C4-2B (cell line): ENCODE results near the gene FBXL4.

Experiments
- ZFX ChIP-seq: fragments of 450-650 bp; IDR thresholded peaks from 2 replicates; pipeline ENCODE4 v1.6.1; 2017
- TF ChIP-seq, protein P1 (sequence below): fragments of 450-650 bp; conservative IDR thresholded peaks from 2 replicates; pipeline ENCODE4 v1.5.1; 2017; ENCODE audit warnings: mild to moderate bottlenecking

GRCh38 chr6:98946266-98946878 lies 1.4 kb downstream of the FBXL4 start:
- TF ChIP-seq, protein P1, sequence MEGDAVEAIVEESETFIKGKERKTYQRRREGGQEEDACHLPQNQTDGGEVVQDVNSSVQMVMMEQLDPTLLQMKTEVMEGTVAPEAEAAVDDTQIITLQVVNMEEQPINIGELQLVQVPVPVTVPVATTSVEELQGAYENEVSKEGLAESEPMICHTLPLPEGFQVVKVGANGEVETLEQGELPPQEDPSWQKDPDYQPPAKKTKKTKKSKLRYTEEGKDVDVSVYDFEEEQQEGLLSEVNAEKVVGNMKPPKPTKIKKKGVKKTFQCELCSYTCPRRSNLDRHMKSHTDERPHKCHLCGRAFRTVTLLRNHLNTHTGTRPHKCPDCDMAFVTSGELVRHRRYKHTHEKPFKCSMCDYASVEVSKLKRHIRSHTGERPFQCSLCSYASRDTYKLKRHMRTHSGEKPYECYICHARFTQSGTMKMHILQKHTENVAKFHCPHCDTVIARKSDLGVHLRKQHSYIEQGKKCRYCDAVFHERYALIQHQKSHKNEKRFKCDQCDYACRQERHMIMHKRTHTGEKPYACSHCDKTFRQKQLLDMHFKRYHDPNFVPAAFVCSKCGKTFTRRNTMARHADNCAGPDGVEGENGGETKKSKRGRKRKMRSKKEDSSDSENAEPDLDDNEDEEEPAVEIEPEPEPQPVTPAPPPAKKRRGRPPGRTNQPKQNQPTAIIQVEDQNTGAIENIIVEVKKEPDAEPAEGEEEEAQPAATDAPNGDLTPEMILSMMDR: no peak
- TF ChIP-seq ZFX: no peak
